SU-DHL-6 (cell line): ENCODE measurements around the gene PHOSPHO2.

Source experiments
- H2AFZ ChIP-seq: fragments of 200-600 bp; sonication (generic); 2 replicates; pipeline ENCODE4 v1.6.1; 2014; ENCODE audit warnings: low read depth, mild to moderate bottlenecking, moderate library complexity, mixed read lengths, antibody characterized with exemption, low read length; ENCODE audit not compliant: severe bottlenecking
- H3F3A ChIP-seq: fragments of 200-600 bp; shearing (Covaris generic); 2 replicates; pipeline ENCODE4 v1.6.0; 2016; ENCODE audit warnings: antibody characterized with exemption, mild to moderate bottlenecking; ENCODE audit not compliant: insufficient read depth
- H3K27ac ChIP-seq: fragments of 200-600 bp; sonication (generic); 2 replicates; pipeline ENCODE4 v1.5.1; 2016; ENCODE audit warnings: low read depth, mild to moderate bottlenecking, low read length, moderate library complexity, mixed read lengths
- H3K27me3 ChIP-seq: fragments of 200-600 bp; sonication (generic), shearing (Covaris generic); 2 replicates; pipeline ENCODE4 v1.6.0; 2014; ENCODE audit warnings: mild to moderate bottlenecking, low read length
- H3K36me3 ChIP-seq: fragments of 200-600 bp; sonication (generic); 2 replicates; pipeline ENCODE4 v1.6.1; 2014; ENCODE audit warnings: mild to moderate bottlenecking, low read length, mixed read lengths
- H3K4me2 ChIP-seq: fragments of 300-600, 200-600 bp; shearing (Covaris generic), sonication (generic); 2 replicates; pipeline ENCODE4 v1.6.0; 2014; ENCODE audit warnings: low read length, low read depth, mild to moderate bottlenecking; ENCODE audit not compliant: poor library complexity, severe bottlenecking
- H3K4me3 ChIP-seq: fragments of 200-600 bp; sonication (generic); 2 replicates; pipeline ENCODE4 v1.5.1; 2014; ENCODE audit warnings: antibody characterized with exemption, low read length, mild to moderate bottlenecking, mixed read lengths; ENCODE audit not compliant: insufficient read depth, poor library complexity, severe bottlenecking
- H3K79me2 ChIP-seq: fragments of 200-600 bp; sonication (generic); 2 replicates; pipeline ENCODE4 v1.6.1; 2014; ENCODE audit warnings: mild to moderate bottlenecking, low read length, moderate library complexity; ENCODE audit not compliant: insufficient read depth
- H3K9ac ChIP-seq: fragments of 200-600 bp; sonication (generic); 2 replicates; pipeline ENCODE4 v1.7.0; 2014; ENCODE audit warnings: mild to moderate bottlenecking, low read length
- H3K9me2 ChIP-seq: fragments of 200-600 bp; sonication (generic); replicated peaks from 2 replicates; pipeline ENCODE4 v1.6.1; 2014; ENCODE audit warnings: low read length; ENCODE audit not compliant: insufficient read depth
- H3K9me3 ChIP-seq: fragments of 200-600 bp; sonication (generic); 2 replicates; pipeline ENCODE4 v1.6.1; 2014; ENCODE audit warnings: low read length, mixed read lengths; ENCODE audit not compliant: insufficient read depth
- H4K20me1 ChIP-seq: fragments of 200-600 bp; sonication (generic); 2 replicates; pipeline ENCODE4 v1.6.1; 2014; ENCODE audit warnings: low read depth, mild to moderate bottlenecking, antibody characterized with exemption, low read length, moderate library complexity, mixed read lengths
- EZH2phosphoT487 ChIP-seq: fragments of 200-600 bp; sonication (generic), shearing (Covaris generic); conservative IDR thresholded peaks from 2 replicates; pipeline ENCODE4 v1.6.1; 2018; ENCODE audit warnings: mild to moderate bottlenecking, antibody characterized with exemption, low read length, moderate library complexity, mixed read lengths
- TF ChIP-seq, protein P1 (sequence below): fragments of 200-600 bp; sonication (generic); IDR thresholded peaks from one replicate; pipeline ENCODE4 v1.5.1; 2017; ENCODE audit warnings: antibody characterized with exemption, mild to moderate bottlenecking, low read length, moderate library complexity; ENCODE audit not compliant: insufficient read depth, poor library complexity, severe bottlenecking

The PHOSPHO2 gene, protein sequence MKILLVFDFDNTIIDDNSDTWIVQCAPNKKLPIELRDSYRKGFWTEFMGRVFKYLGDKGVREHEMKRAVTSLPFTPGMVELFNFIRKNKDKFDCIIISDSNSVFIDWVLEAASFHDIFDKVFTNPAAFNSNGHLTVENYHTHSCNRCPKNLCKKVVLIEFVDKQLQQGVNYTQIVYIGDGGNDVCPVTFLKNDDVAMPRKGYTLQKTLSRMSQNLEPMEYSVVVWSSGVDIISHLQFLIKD

DNA sequence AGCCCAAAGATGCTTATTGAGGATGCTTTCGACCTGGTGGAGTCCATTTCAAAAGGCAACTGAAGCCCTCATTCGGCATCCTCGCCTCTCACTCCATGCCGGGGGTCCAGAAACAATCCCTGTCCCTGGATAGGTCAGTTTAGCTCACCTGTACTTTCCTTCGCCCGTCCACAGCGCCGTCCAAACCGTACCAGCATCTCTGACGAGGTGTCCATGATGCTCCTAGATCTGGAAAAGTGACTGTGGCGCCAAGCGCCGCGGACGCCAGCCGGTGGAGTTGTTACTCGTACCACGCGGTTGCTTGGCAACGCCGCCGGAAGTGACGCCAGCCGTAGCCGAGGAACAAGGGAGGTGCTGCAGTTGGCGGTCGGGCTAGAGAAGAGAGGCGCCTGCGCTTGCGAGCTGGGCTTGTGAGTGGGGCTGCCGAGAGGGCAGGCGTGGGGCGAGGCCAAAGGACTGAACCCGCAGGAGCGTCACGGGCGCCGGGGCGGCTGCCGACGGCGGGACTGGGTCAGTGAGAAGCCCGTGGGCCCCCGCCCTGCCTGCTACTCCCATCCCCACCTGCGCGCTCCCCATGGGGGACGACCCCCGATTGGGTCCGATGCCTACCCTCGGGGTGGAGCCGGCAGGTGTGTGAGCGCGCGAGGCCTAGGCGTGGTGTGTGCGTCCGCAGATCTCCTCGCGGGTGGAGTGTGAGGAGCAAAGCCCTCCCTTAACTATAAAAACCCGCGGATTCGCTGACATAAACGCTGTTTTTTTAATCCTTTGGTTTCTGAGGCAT, at the start of gene PHOSPHO2, which contains the start of gene CFAP210:
TSS of gene PHOSPHO2 (plus strand) at position 357 of the 781 bp plus-strand sequence. CDS start 6,503 bp downstream, outside the sequence.
TSS of gene CFAP210 (minus strand) at position 293 of the 781 bp plus-strand sequence. CDS start at position 215, 78 bp downstream.
- H3K79me2 ChIP-seq: no peaks in the 10 kb centered on the region
- H3F3A ChIP-seq: no peaks in the 10 kb centered on the region
- peak within 1 kb of the TSS; percentile 83 for H3K4me2 ChIP-seq
- H3K27ac ChIP-seq: peak within 1 kb of the TSS; percentile 34
- peaks cover 7% of the 10 kb centered on the region; the same call in 1 of the 2 replicates for H3K36me3 ChIP-seq
- H3K27me3 ChIP-seq: no peaks in the 10 kb centered on the region
- H3K4me3 ChIP-seq: peak within 1 kb of the TSS; percentile 63
- no peak for TF ChIP-seq EZH2phosphoT487
- TF ChIP-seq, protein P1, sequence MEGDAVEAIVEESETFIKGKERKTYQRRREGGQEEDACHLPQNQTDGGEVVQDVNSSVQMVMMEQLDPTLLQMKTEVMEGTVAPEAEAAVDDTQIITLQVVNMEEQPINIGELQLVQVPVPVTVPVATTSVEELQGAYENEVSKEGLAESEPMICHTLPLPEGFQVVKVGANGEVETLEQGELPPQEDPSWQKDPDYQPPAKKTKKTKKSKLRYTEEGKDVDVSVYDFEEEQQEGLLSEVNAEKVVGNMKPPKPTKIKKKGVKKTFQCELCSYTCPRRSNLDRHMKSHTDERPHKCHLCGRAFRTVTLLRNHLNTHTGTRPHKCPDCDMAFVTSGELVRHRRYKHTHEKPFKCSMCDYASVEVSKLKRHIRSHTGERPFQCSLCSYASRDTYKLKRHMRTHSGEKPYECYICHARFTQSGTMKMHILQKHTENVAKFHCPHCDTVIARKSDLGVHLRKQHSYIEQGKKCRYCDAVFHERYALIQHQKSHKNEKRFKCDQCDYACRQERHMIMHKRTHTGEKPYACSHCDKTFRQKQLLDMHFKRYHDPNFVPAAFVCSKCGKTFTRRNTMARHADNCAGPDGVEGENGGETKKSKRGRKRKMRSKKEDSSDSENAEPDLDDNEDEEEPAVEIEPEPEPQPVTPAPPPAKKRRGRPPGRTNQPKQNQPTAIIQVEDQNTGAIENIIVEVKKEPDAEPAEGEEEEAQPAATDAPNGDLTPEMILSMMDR: no peak
- H4K20me1 ChIP-seq: no peaks in the 10 kb centered on the region
- no peaks in the 10 kb centered on the region for H3K9me2 ChIP-seq
- H3K9ac ChIP-seq: peak within 1 kb of the TSS; percentile 67
- no peaks in the 10 kb centered on the region for H3K9me3 ChIP-seq
- H2AFZ ChIP-seq: peak within 1 kb of the TSS; percentile 93

DNA sequence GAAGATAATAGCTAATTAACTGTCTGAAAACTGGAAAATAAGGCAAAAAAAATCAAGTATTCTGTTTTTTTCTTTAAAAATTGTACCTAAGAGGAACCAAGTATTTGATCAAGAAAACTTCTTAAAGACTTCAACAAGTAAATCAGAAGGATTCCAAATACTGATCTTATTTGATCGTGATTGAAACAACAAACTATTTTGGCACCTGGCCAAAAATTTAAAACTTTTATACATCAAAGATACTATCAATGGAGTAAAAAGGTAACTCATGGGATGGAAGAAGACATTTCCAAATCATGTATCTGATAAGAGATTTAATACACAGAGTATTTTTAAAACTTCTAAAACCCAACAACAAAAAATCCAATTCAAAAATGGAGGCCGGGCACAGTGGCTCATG, 46.8 kb upstream of the PHOSPHO2 start:
- Histone ChIP-seq H3K79me2 (no peaks in the 10 kb centered on the region), H4K20me1 (no peaks in the 10 kb centered on the region), H3K9me3 (no peaks in the 10 kb centered on the region), H3K9me2 (no peaks in the 10 kb centered on the region), H3K27me3 (no peaks in the 10 kb centered on the region), H2AFZ (no peak overlapping the region), H3K4me2 (no peak overlapping the region), H3K4me3 (no peak overlapping the region), H3F3A (peaks cover 7% of the 10 kb centered on the region; the same call in 1 of the 2 replicates), H3K36me3 (no peaks in the 10 kb centered on the region), H3K9ac (no peak overlapping the region), H3K27ac (no peak overlapping the region)
- no peak for TF ChIP-seq EZH2phosphoT487
- TF ChIP-seq, protein P1: no peak

DNA sequence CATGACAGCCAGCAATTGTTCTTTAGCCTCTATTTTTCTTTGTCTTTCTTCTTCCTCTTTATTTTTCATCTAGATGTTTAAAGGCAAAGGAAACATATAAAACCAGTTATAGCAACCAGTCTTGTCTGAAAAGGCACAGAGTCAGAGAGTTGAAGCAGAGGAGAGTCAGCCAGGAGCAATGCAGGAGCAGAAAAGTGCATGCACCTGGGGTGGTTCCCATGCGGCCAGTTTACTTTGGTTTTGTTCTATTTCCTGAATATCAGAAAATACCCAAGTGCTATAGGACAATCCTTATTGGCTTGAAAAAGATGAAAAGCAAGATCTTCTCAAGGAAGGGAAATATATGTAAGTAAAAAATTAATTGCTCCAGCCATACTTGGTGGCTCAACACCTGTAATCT, 45.0 kb upstream of the PHOSPHO2 start:
- Histone ChIP-seq H3K79me2 (no peaks in the 10 kb centered on the region), H3K27ac (no peak overlapping the region), H2AFZ (no peak overlapping the region), H3K4me2 (no peak overlapping the region), H3K9me3 (no peaks in the 10 kb centered on the region), H3F3A (peaks cover 7% of the 10 kb centered on the region; the same call in 1 of the 2 replicates), H4K20me1 (no peaks in the 10 kb centered on the region), H3K36me3 (no peaks in the 10 kb centered on the region), H3K9ac (no peak overlapping the region), H3K27me3 (no peaks in the 10 kb centered on the region), H3K4me3 (no peak overlapping the region), H3K9me2 (no peaks in the 10 kb centered on the region)
- TF ChIP-seq EZH2phosphoT487: no peak
- TF ChIP-seq, protein P1: no peak
